ENCODE results near the gene B4GALNT3. TPM values are rescaled to one million over a fixed set of nuclear protein-coding genes. Genes with fewer than 3 reads are reported as not detected.

B4GALNT3 gene
- total RNA-seq, 2 experiments from 2014 or later: 10.9 to 11.1 TPM

GRCh38 chr12:563250-563781 is 103.6 kb downstream of the B4GALNT3 start:
- ChIA-PET CTCF (interaction anchor here (1.0 to 5.3 kb wide), 8 partner anchors 8 to 252 kb away, joined by 3 to 36 read pairs (median 4); no protein-coding TSS in a partner anchor), POLR2A (interaction anchor here (0.6 to 1.2 kb wide), 3 partner anchors 188 to 354 kb away, joined by 3 to 6 read pairs (median 3); no protein-coding TSS in a partner anchor)
- Mint-ChIP-seq H3K9me3 (ENCODE audit: insufficient read depth) (no peaks in the 10 kb centered on the region), H3K27me3 (ENCODE audit: low read depth) (no peaks in the 10 kb centered on the region), H3K36me3 (ENCODE audit: low read depth) (peaks cover 45% of the 10 kb centered on the region), H3K27ac (peak overlapping the region; percentile 90), H3K4me1 (ENCODE audit: low read depth) (peaks cover 79% of the 10 kb centered on the region), H3K4me3 (peak overlapping the region; percentile 68)
- DNase-seq (peak; percentile 83), ATAC-seq (peak; percentile 85)

DNA sequence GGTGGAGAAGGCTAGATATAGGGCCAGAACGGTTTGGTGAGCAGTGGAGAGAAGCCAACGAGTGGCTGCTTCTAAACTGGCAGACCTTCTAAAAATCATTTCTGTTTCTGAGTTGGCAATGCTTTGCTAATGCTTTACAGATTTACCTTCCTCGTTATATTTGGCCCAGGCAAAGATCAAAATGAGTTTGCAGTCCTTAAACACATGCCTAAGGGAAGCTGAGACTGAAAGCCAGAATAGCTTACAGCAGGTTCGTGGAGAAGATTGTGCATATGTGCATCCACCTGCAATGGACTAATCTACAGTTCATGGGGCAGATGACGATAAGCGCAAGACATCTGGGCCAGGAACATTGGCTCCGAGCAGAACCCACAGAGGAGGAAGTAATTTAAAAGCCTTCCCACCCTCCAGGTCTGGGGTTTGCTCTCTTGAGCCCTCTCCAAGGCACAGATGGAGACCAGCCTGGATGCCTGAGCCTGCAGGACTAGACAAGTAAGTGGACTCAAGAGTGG is 104.1 kb downstream of the B4GALNT3 start:
- Mint-ChIP-seq H3K4me1 (ENCODE audit: low read depth) (peaks cover 78% of the 10 kb centered on the region), H3K27ac (peak overlapping the region; percentile 90), H3K9me3 (ENCODE audit: insufficient read depth) (no peaks in the 10 kb centered on the region), H3K27me3 (ENCODE audit: low read depth) (no peaks in the 10 kb centered on the region), H3K4me3 (peak overlapping the region; percentile 68), H3K36me3 (ENCODE audit: low read depth) (peaks cover 42% of the 10 kb centered on the region)
- ChIA-PET CTCF (interaction anchor here (1.0 to 5.3 kb wide), 8 partner anchors 9 to 251 kb away, joined by 3 to 36 read pairs (median 4); no protein-coding TSS in a partner anchor), POLR2A (interaction anchor here (0.7 to 1.2 kb wide), 2 partner anchors 187 to 190 kb away, joined by 3 to 6 read pairs; no protein-coding TSS in a partner anchor)
- DNase-seq (no peak), ATAC-seq (peak; percentile 8)

GRCh38 chr12:565161-565560 is 105.4 kb downstream of the B4GALNT3 start:
- no peaks in the 10 kb centered on the region for H3K27me3 Mint-ChIP-seq (ENCODE audit: low read depth)
- H3K4me1 Mint-ChIP-seq (ENCODE audit: low read depth): peaks cover 81% of the 10 kb centered on the region
- no peaks in the 10 kb centered on the region for H3K9me3 Mint-ChIP-seq (ENCODE audit: insufficient read depth)
- H3K27ac Mint-ChIP-seq: peak overlapping the region; percentile 24
- peaks cover 36% of the 10 kb centered on the region for H3K36me3 Mint-ChIP-seq (ENCODE audit: low read depth)
- peak overlapping the region; percentile 16 for H3K4me3 Mint-ChIP-seq
- no peak for DNase-seq
- POLR2A ChIA-PET: interaction anchor here (0.6 to 1.6 kb wide), 2 partner anchors 177 to 186 kb away, joined by 3 to 4 read pairs; no protein-coding TSS in a partner anchor
- CTCF ChIA-PET: interaction anchor here (1.4 to 5.3 kb wide), 3 partner anchors 11 to 250 kb away, joined by 3 to 36 read pairs (median 28); no protein-coding TSS in a partner anchor
- no peak for ATAC-seq

- H3K4me1 Mint-ChIP-seq (ENCODE audit: low read depth): peaks cover 79% of the 10 kb centered on the region
- H3K27me3 Mint-ChIP-seq (ENCODE audit: low read depth): no peaks in the 10 kb centered on the region
- ChIA-PET CTCF (interaction anchor here (1.4 to 5.3 kb wide), 3 partner anchors 11 to 250 kb away, joined by 3 to 36 read pairs (median 28); no protein-coding TSS in a partner anchor), POLR2A (interaction anchor here (0.5 to 1.6 kb wide), 4 partner anchors 64 to 195 kb away, joined by 3 to 4 read pairs (median 3); no protein-coding TSS in a partner anchor)
- H3K27ac Mint-ChIP-seq: peak overlapping the region; percentile 24
- no peaks in the 10 kb centered on the region for H3K9me3 Mint-ChIP-seq (ENCODE audit: insufficient read depth)
- H3K36me3 Mint-ChIP-seq (ENCODE audit: low read depth): peaks cover 34% of the 10 kb centered on the region
- ATAC-seq (no peak), DNase-seq (no peak)
- H3K4me3 Mint-ChIP-seq: no peak overlapping the region
These were observed 105.9 kb downstream of the B4GALNT3 start for GRCh38 chr12:565589-566105.

- Mint-ChIP-seq H3K27ac (peak overlapping the region; percentile 17), H3K36me3 (ENCODE audit: low read depth) (peaks cover 24% of the 10 kb centered on the region), H3K4me1 (ENCODE audit: low read depth) (peaks cover 63% of the 10 kb centered on the region), H3K27me3 (ENCODE audit: low read depth) (no peaks in the 10 kb centered on the region), H3K9me3 (ENCODE audit: insufficient read depth) (no peaks in the 10 kb centered on the region), H3K4me3 (no peak overlapping the region)
- ChIA-PET CTCF (interaction anchor here (1.1 to 3.3 kb wide), 7 partner anchors 12 to 546 kb away, joined by 3 to 19 read pairs (median 3); partner anchors contain the start of gene WNK1), POLR2A (no interaction called here)
- DNase-seq (no peak), ATAC-seq (no peak)
These were observed 108.7 kb downstream of the B4GALNT3 start for GRCh38 chr12:568486-568885.

DNA sequence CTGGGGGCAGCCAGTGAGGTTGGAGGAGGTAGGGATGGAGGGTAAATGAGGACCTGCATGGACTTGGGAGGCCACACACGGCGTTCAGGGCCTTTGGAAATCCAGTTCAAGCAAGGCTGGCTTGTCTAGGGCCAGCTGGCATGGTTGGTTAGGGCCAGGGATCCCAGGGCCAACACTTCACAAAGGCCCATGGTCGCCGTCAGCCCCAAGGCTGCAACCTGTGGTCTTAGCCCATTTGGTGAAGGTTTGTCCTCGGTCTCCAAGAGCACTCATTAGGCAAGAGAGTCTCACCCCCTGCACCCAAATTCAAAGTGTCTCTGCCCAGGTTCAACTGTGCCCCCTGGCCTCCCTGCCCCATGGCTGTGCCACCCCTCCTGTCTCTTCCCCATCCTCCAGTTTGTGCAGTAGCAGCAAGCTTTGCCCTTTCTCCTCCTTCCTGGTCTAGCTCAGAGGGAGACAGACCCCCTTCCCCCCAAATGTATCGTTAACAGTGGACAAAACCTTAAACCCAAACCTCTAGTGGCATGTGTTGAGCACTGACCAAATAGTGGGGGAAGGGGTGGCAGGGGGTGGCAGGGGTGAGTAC is 109.4 kb downstream of the B4GALNT3 start:
- no peak for DNase-seq
- Mint-ChIP-seq H3K36me3 (ENCODE audit: low read depth) (peaks cover 20% of the 10 kb centered on the region), H3K4me1 (ENCODE audit: low read depth) (peaks cover 58% of the 10 kb centered on the region), H3K27me3 (ENCODE audit: low read depth) (no peaks in the 10 kb centered on the region), H3K27ac (peak overlapping the region; percentile 73), H3K4me3 (peak overlapping the region; percentile 80), H3K9me3 (ENCODE audit: insufficient read depth) (no peaks in the 10 kb centered on the region)
- ChIA-PET CTCF (interaction anchor here (0.6 to 3.3 kb wide), 26 partner anchors 11 to 549 kb away, joined by 3 to 35 read pairs (median 5); partner anchors contain the start of genes RAD52 and WNK1), POLR2A (interaction anchor here (1.0 kb wide), 2 partner anchors 182 to 273 kb away, joined by 3 read pairs; no protein-coding TSS in a partner anchor)
- no peak for ATAC-seq

GRCh38 chr12:569803-570434 is 110.2 kb downstream of the B4GALNT3 start:
- Mint-ChIP-seq H3K9me3 (ENCODE audit: insufficient read depth) (peaks cover 6% of the 10 kb centered on the region), H3K4me1 (ENCODE audit: low read depth) (peaks cover 57% of the 10 kb centered on the region), H3K4me3 (peak overlapping the region; percentile 80), H3K27me3 (ENCODE audit: low read depth) (no peaks in the 10 kb centered on the region), H3K36me3 (ENCODE audit: low read depth) (peaks cover 19% of the 10 kb centered on the region), H3K27ac (peak overlapping the region; percentile 73)
- peak; percentile 91 for DNase-seq
- ATAC-seq: peak; percentile 97
- ChIA-PET POLR2A (interaction anchor here (0.7 to 1.0 kb wide), 3 partner anchors 181 to 1349 kb away, joined by 3 read pairs; no protein-coding TSS in a partner anchor), CTCF (interaction anchor here (0.5 to 3.3 kb wide), 31 partner anchors 14 to 548 kb away, joined by 3 to 35 read pairs (median 4); partner anchors contain the start of genes CCDC77, RAD52 and WNK1)

DNA sequence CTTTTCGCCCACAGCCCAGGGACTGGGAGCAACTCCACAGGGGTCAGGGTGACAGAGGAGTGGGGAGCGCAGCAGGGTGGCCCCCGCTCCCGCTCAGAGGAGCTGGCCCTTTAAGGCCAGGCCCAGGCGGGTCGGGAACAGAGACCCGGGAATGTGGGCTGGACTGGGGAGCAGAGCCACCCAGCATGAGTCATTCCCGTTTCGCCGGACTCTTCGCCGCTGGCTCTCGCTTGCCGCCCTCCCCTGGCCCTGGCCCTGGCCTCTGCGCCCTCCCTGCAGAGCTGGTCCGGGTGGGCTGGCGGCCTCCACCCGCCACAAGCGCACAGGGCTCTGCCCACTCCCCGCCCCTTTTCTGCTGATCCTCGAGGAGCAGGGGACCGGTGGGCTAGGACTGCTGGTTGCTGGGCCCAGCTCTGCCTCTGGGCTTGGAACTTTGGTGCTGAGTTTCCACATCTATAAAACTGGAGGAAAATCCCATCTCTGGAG is 110.7 kb downstream of the B4GALNT3 start:
- H3K36me3 Mint-ChIP-seq (ENCODE audit: low read depth): peaks cover 14% of the 10 kb centered on the region
- ATAC-seq (no peak), DNase-seq (no peak)
- H3K9me3 Mint-ChIP-seq (ENCODE audit: insufficient read depth): peaks cover 6% of the 10 kb centered on the region
- H3K4me1 Mint-ChIP-seq (ENCODE audit: low read depth): peaks cover 57% of the 10 kb centered on the region
- POLR2A ChIA-PET: interaction anchor here (0.7 kb wide), 1 partner anchor 1349 kb away, joined by 3 read pairs; no protein-coding TSS in a partner anchor
- CTCF ChIA-PET: interaction anchor here (0.5 to 3.3 kb wide), 24 partner anchors 22 to 547 kb away, joined by 3 to 35 read pairs (median 4); partner anchors contain the start of genes CCDC77, RAD52 and WNK1
- no peak overlapping the region for H3K4me3 Mint-ChIP-seq
- H3K27ac Mint-ChIP-seq: no peak overlapping the region
- H3K27me3 Mint-ChIP-seq (ENCODE audit: low read depth): no peaks in the 10 kb centered on the region

DNA sequence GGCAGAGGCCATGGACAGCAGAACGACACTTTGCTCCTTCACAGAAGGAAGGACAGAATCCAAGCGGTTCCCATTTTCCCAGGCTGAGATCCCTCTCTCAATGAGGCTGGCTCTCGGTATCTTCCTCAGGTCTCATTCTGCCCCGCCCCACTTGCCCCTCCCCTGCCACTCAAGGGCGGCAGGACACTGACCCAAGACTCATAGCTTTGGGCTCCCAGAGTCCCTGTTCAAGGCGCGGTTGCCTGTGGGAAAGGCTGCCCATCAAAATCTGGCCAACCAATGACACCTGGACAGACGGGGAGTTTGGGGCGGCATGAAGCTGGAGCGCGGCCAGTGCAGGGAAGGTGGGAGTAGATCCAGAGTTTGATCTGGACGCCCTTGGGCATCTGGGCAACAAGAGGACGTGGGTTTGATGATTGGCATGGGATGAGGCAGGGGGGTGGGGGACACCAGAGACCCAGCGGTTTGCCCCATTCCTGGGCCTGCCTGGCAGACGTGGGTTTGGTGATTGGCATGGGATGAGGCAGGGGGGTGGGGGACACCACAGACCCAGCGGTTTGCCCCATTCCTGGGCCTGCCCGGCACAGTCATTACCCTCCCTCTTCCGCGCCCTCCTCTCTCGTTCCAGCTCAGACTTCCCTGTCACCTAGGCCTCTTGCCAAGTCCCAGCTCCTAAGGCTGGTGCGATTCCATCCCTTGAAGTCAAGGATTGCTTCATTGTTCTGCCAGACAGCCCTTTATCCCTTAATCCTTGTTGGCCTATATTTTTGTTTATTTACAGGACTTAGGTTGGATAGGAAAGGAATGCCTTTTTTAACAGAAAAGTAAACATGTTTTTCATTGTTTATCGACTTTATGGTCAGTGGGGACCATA is 111.4 kb downstream of the B4GALNT3 start:
- Mint-ChIP-seq H3K9me3 (ENCODE audit: insufficient read depth) (peaks cover 6% of the 10 kb centered on the region), H3K27ac (no peak overlapping the region), H3K36me3 (ENCODE audit: low read depth) (peaks cover 11% of the 10 kb centered on the region), H3K4me3 (peak overlapping the region; percentile 16), H3K4me1 (ENCODE audit: low read depth) (peaks cover 57% of the 10 kb centered on the region), H3K27me3 (ENCODE audit: low read depth) (no peaks in the 10 kb centered on the region)
- no peak for DNase-seq
- ChIA-PET CTCF (interaction anchor here (0.8 to 3.3 kb wide), 8 partner anchors 23 to 326 kb away, joined by 3 to 35 read pairs (median 8); partner anchors contain the start of gene WNK1), POLR2A (interaction anchor here (1.6 kb wide), 1 partner anchor 114 kb away, joined by 4 read pairs; no protein-coding TSS in a partner anchor)
- no peak for ATAC-seq
